GM12878 (cell line): Measurements from ENCODE around the gene CD2AP. TPM values are rescaled to one million over a fixed set of nuclear protein-coding genes. Genes with fewer than 3 reads are reported as not detected.
A peak's percentile ranks its signal among the peaks of the same experiment; 100 is the strongest.

ENCODE experiments used
- BCL11A ChIP-seq: IDR thresholded peaks from 2 replicates; pipeline ENCODE4 v1.6.1; 2011; ENCODE audit warnings: low read depth, low read length
- CBFB ChIP-seq: IDR thresholded peaks from 2 replicates; pipeline ENCODE4 v1.6.1; 2016; ENCODE audit warnings: antibody characterized with exemption, low read depth
- CHD4 ChIP-seq: fragments of 200-600 bp; sonication (generic); IDR thresholded peaks from 2 replicates; pipeline ENCODE4 v1.6.1; 2016; ENCODE audit warnings: mild to moderate bottlenecking
- CREM ChIP-seq: IDR thresholded peaks from 2 replicates; pipeline ENCODE4 v1.6.1; 2014; ENCODE audit warnings: antibody characterized with exemption, low read depth
- HSF1 ChIP-seq: fragments of 150-350 bp; IDR thresholded peaks from 2 replicates; pipeline ENCODE4 v1.6.1; 2014; ENCODE audit warnings: mild to moderate bottlenecking, low read depth, low read length
- IRF3 ChIP-seq: fragments of 450-650 bp; IDR thresholded peaks from 2 replicates; pipeline ENCODE4 v1.6.1; 2014; ENCODE audit warnings: mild to moderate bottlenecking
- IRF4 ChIP-seq: IDR thresholded peaks from 2 replicates; pipeline ENCODE4 v1.6.1; 2011; ENCODE audit warnings: low read depth, low read length
- KLF5 ChIP-seq: fragments of 450-650 bp; IDR thresholded peaks from 2 replicates; pipeline ENCODE4 v1.6.1; 2014; ENCODE audit warnings: mild to moderate bottlenecking; ENCODE audit not compliant: partially characterized antibody
- NRF1 ChIP-seq: conservative IDR thresholded peaks from 2 replicates; pipeline ENCODE4 v1.6.1; 2011; ENCODE audit warnings: mild to moderate bottlenecking, low read depth, low read length, improper control_type of control experiment
- PBX3 ChIP-seq: IDR thresholded peaks from 2 replicates; pipeline ENCODE4 v1.6.1; 2011; ENCODE audit warnings: mild to moderate bottlenecking, low read depth, low read length, moderate library complexity; ENCODE audit not compliant: insufficient replicate concordance
- POLR2AphosphoS5 ChIP-seq: IDR thresholded peaks from 2 replicates; pipeline ENCODE4 v1.6.1; 2011; ENCODE audit warnings: mild to moderate bottlenecking, low read length, inconsistent platforms
- PRDM15 ChIP-seq: fragments of 450-650 bp; formaldehyde crosslinking; IDR thresholded peaks from 2 replicates; pipeline ENCODE4 v1.4.0; 2020; ENCODE audit warnings: mild to moderate bottlenecking, moderate library complexity
- SRF ChIP-seq, 2 experiments: IDR thresholded peaks; 2 replicates each; pipeline ENCODE4 v1.6.1; 2011; ENCODE audit warnings: low read depth in 2 of 2, low read length in 2 of 2, mild to moderate bottlenecking in 1 of 2, moderate library complexity in 1 of 2
- SUPT20H ChIP-seq: IDR thresholded peaks from 2 replicates; pipeline ENCODE4 v1.6.1; 2011; ENCODE audit warnings: low read depth, mild to moderate bottlenecking, low read length, moderate library complexity, borderline replicate concordance; ENCODE audit not compliant: control insufficient read depth
- TCF7 ChIP-seq: IDR thresholded peaks from 2 replicates; pipeline ENCODE4 v1.6.1; 2014; ENCODE audit warnings: antibody characterized with exemption, borderline replicate concordance
- USF2 ChIP-seq: IDR thresholded peaks from 2 replicates; pipeline ENCODE4 v1.6.1; 2011; ENCODE audit warnings: low read depth, low read length, improper control_type of control experiment, borderline replicate concordance
- YY1 ChIP-seq: IDR thresholded peaks from 2 replicates; pipeline ENCODE4 v1.6.1; 2011; ENCODE audit warnings: low read depth, mild to moderate bottlenecking, low read length
- ZNF592 ChIP-seq: fragments of 450-650 bp; IDR thresholded peaks from 2 replicates; pipeline ENCODE4 v1.6.1; 2017; ENCODE audit warnings: mild to moderate bottlenecking, moderate library complexity
- polyA plus RNA-seq, 11 experiments: library from polyadenylated mRNA; depleted of rRNA in 4 of 11; unstranded in 6 of 11; stranded (reverse) in 5 of 11; fragments of >200 nt; fragmentation: Nextera tagmentation in 4 of 11; fragmentation: Illumina TruSeq in 1 of 11; extraction: Ambion mirVana in 4 of 11; extraction: Trizol in 1 of 11; gene quantifications; 1 replicate in 1 of 11; 2 replicates in 10 of 11; pipeline versions ENCODE4 v1.2.1 to v1.2.3, GENCODE V29; 2011 to 2016; ENCODE audit warnings: inconsistent platforms in 2 of 11, missing spikeins in 2 of 11, low read depth in 1 of 11
- total RNA-seq, 4 experiments: library from RNA; depleted of rRNA in 3 of 4; stranded (reverse); fragments of >200 nt in 3 of 4; fragmentation: Illumina TruSeq in 1 of 4; extraction: Trizol in 1 of 4; gene quantifications; 2 replicates each; pipeline versions ENCODE4 v1.2.1 to v1.2.3, GENCODE V29; 2013 to 2021

The CD2AP gene
- total and polyA plus RNA-seq, 10 of the 15 experiments (the other 5 are each of a cell fraction or from before 2014, with no cell fraction given) = 5.4 to 46.6 (median 20.9) TPM

GRCh38 chr6:47440719-47441118, 36.9 kb upstream of the CD2AP start (continued):
- TF ChIP-seq ZNF592 (no peak), SUPT20H (no peak), PBX3 (no peak), IRF4 (0 out of 2 replicates have a peak, but pooled peaks have one; percentile 14), YY1 (no peak), SRF (IDR thresholded peaks at IDR 0.05; ENCODE audit: low read depth in 2 of 2, low read length in 2 of 2) (no peak), USF2 (peak; percentile 41; the same call in 1 of the 2 replicates), CREM (no peak), CBFB (peak; percentile 45; the same call in 1 of the 2 replicates), NRF1 (no peak), POLR2AphosphoS5 (no peak), PRDM15 (no peak), KLF5 (no peak), CHD4 (no peak), HSF1 (no peak), BCL11A (no peak; the same call in 1 of the 2 replicates), IRF3 (no peak), TCF7 (no peak)
